Astrocyte (in vitro differentiated cells and primary cell): ENCODE results near the gene PEAR1. TPM values are rescaled to one million over a fixed set of nuclear protein-coding genes. Genes with fewer than 3 reads are reported as not detected.

Experiments
- DNase-seq: peaks from one replicate; pipeline ENCODE4 v3.0.0-alpha.2; 2010; ENCODE audit warnings: low read depth
- FAIRE-seq: peaks from 2 replicates; lab custom pipeline; 2011; peaks lifted over from hg19 to GRCh38; lab: Jason Lieb, UNC
- H2AFZ ChIP-seq: 2 replicates; pipeline ENCODE4 v1.6.0; 2012; ENCODE audit warnings: low read depth, low read length, inconsistent platforms
- H3K27ac ChIP-seq: 2 replicates; pipeline ENCODE4 v1.5.1; 2011; ENCODE audit warnings: low read depth, low read length, inconsistent platforms
- H3K27me3 ChIP-seq: 2 replicates; pipeline ENCODE4 v1.6.0; 2011; ENCODE audit warnings: low read length, inconsistent platforms; ENCODE audit not compliant: insufficient read depth
- H3K36me3 ChIP-seq: 2 replicates; pipeline ENCODE4 v1.5.1; 2011; ENCODE audit warnings: low read length, inconsistent platforms; ENCODE audit not compliant: insufficient read depth
- H3K4me1 ChIP-seq: 2 replicates; pipeline ENCODE4 v1.5.1; 2011; ENCODE audit warnings: low read length, inconsistent platforms; ENCODE audit not compliant: insufficient read depth
- H3K4me2 ChIP-seq: 2 replicates; pipeline ENCODE4 v1.6.0; 2012; ENCODE audit warnings: low read length, inconsistent platforms
- H3K4me3 ChIP-seq: 2 replicates; pipeline ENCODE4 v1.5.1; 2011; ENCODE audit warnings: low read depth, mild to moderate bottlenecking, low read length, inconsistent platforms; ENCODE audit not compliant: insufficient read depth
- H3K79me2 ChIP-seq: 2 replicates; pipeline ENCODE4 v1.6.0; 2012; ENCODE audit warnings: mild to moderate bottlenecking, low read length, inconsistent platforms; ENCODE audit not compliant: insufficient read depth
- H3K9ac ChIP-seq: 2 replicates; pipeline ENCODE4 v1.6.0; 2012; ENCODE audit warnings: mild to moderate bottlenecking, low read length, inconsistent platforms
- H3K9me3 ChIP-seq: 2 replicates; pipeline ENCODE4 v1.5.1; 2012; ENCODE audit warnings: low read depth, mild to moderate bottlenecking, low read length, inconsistent platforms; ENCODE audit not compliant: insufficient read depth
- H4K20me1 ChIP-seq: 2 replicates; pipeline ENCODE4 v1.6.0; 2012; ENCODE audit warnings: low read length, inconsistent platforms; ENCODE audit not compliant: insufficient read depth
- H3K27ac Mint-ChIP-seq: one replicate; pipeline ENCODE4 v1.8.0; 2021; ENCODE audit warnings: mild to moderate bottlenecking, mixed read lengths; ENCODE audit not compliant: unreplicated experiment
- H3K27me3 Mint-ChIP-seq: one replicate; pipeline ENCODE4 v1.8.0; 2021; ENCODE audit warnings: low read depth, mixed read lengths; ENCODE audit not compliant: unreplicated experiment
- H3K36me3 Mint-ChIP-seq: one replicate; pipeline ENCODE4 v1.8.0; 2021; ENCODE audit warnings: low read depth, mixed read lengths; ENCODE audit not compliant: unreplicated experiment
- H3K4me1 Mint-ChIP-seq: one replicate; pipeline ENCODE4 v1.8.0; 2021; ENCODE audit warnings: low read depth, mixed read lengths; ENCODE audit not compliant: unreplicated experiment
- H3K4me3 Mint-ChIP-seq: one replicate; pipeline ENCODE4 v1.8.0; 2021; ENCODE audit warnings: mild to moderate bottlenecking, moderate library complexity, mixed read lengths; ENCODE audit not compliant: unreplicated experiment
- H3K9me3 Mint-ChIP-seq: one replicate; pipeline ENCODE4 v1.8.0; 2021; ENCODE audit warnings: mild to moderate bottlenecking, mixed read lengths; ENCODE audit not compliant: unreplicated experiment
- CTCF ChIP-seq: IDR thresholded peaks from 2 replicates; pipeline ENCODE4 v1.5.1; 2011; ENCODE audit warnings: low read depth, mild to moderate bottlenecking, inconsistent platforms, low read length, moderate library complexity; ENCODE audit not compliant: insufficient read depth
- EZH2 ChIP-seq: IDR thresholded peaks from 2 replicates; pipeline ENCODE4 v1.6.1; 2012; ENCODE audit warnings: mild to moderate bottlenecking, low read length, inconsistent platforms; ENCODE audit not compliant: insufficient read depth
- total RNA-seq: library from RNA; stranded (reverse); gene quantifications from 2 replicates; pipeline ENCODE4 v1.2.1, GENCODE V29; 2021

Gene PEAR1
- total RNA-seq, 1 donor from 2014 or later: 17.3 TPM

DNA sequence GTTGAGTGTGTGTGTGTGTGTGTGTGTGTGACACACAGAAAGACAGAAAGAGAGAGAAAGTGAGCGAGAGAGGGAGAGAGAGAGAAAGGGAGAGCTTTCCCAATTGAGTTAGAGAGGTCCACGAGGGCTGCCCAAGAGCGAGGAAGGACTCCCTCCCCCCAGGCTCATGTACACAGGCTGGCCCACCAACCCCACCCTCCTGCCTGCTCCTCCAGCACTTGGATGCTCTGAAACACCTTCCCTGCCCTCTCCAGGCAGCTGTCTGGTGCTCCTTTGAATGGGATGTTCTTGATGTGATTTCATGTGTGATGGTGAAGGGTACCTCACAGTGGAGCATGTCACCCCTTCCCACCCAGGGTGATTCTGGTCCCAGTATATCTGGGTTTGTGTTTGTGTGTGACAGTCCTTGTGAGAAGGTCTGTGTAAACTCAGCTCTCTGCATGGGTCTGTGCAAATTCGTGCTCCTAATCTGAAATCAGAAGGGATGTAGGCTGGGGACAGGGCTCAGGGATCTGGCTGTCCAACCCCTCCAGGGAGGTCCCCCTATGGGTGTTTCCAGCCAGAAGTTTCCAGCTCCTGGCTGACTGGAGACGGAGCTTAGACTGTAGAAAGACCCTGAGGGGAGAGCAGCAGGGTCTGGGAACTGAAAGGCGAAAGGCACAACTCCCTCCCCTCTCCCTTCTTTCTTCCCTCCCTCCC is 6.8 kb upstream of the PEAR1 start:
- DNase-seq: no peak

GRCh38 chr1:156887317-156887716 is 6.2 kb upstream of the PEAR1 start:
- TF ChIP-seq EZH2 (no peak), CTCF (no peak)
- H3K79me2 ChIP-seq: no peaks in the 10 kb centered on the region
- H3K27ac ChIP-seq: no peak overlapping the region
- H3K4me3 Mint-ChIP-seq: no peak overlapping the region
- no peak overlapping the region for H2AFZ ChIP-seq
- FAIRE-seq: no peak
- peaks cover 22% of the 10 kb centered on the region for H3K27me3 ChIP-seq
- no peaks in the 10 kb centered on the region for H3K9me3 ChIP-seq
- H3K9ac ChIP-seq: no peak overlapping the region
- no peaks in the 10 kb centered on the region for H3K9me3 Mint-ChIP-seq
- peaks cover 7% of the 10 kb centered on the region for H3K4me1 Mint-ChIP-seq
- H3K4me3 ChIP-seq: no peak overlapping the region
- no peaks in the 10 kb centered on the region for H3K36me3 ChIP-seq
- no peaks in the 10 kb centered on the region for H3K36me3 Mint-ChIP-seq
- no peak for DNase-seq
- H3K27ac Mint-ChIP-seq: no peak overlapping the region
- peaks cover 80% of the 10 kb centered on the region for H3K27me3 Mint-ChIP-seq
- H3K4me2 ChIP-seq: no peak overlapping the region
- no peaks in the 10 kb centered on the region for H4K20me1 ChIP-seq
- H3K4me1 ChIP-seq: no peaks in the 10 kb centered on the region

More for the DNA sequence above, 6.8 kb upstream of the PEAR1 start:
- Mint-ChIP-seq H3K9me3 (no peaks in the 10 kb centered on the region), H3K27me3 (peaks cover 84% of the 10 kb centered on the region), H3K4me3 (no peak overlapping the region), H3K36me3 (no peaks in the 10 kb centered on the region), H3K27ac (no peak overlapping the region), H3K4me1 (peaks cover 7% of the 10 kb centered on the region)
- Histone ChIP-seq H3K36me3 (no peaks in the 10 kb centered on the region), H3K4me1 (no peaks in the 10 kb centered on the region), H2AFZ (no peak overlapping the region), H3K9ac (no peak overlapping the region), H3K27ac (no peak overlapping the region), H3K27me3 (peaks cover 28% of the 10 kb centered on the region), H4K20me1 (no peaks in the 10 kb centered on the region), H3K9me3 (no peaks in the 10 kb centered on the region), H3K79me2 (no peaks in the 10 kb centered on the region), H3K4me3 (no peak overlapping the region), H3K4me2 (no peak overlapping the region)
- no peak for FAIRE-seq
- TF ChIP-seq EZH2: no peak
- no peak for TF ChIP-seq CTCF

- peaks cover 76% of the 10 kb centered on the region for H3K27me3 Mint-ChIP-seq
- Histone ChIP-seq H3K27me3 (peaks cover 21% of the 10 kb centered on the region), H3K27ac (no peak overlapping the region)
These were observed 5.8 kb upstream of the PEAR1 start for GRCh38 chr1:156887734-156888133.

More at GRCh38 chr1:156887734-156888133, 5.8 kb upstream of the PEAR1 start:
- peaks cover 7% of the 10 kb centered on the region for H3K4me1 Mint-ChIP-seq
- H3K79me2 ChIP-seq: no peaks in the 10 kb centered on the region
- TF ChIP-seq CTCF: no peak
- DNase-seq: no peak
- no peaks in the 10 kb centered on the region for H4K20me1 ChIP-seq
- no peaks in the 10 kb centered on the region for H3K36me3 Mint-ChIP-seq
- H2AFZ ChIP-seq: no peak overlapping the region
- H3K36me3 ChIP-seq: no peaks in the 10 kb centered on the region
- H3K4me3 Mint-ChIP-seq: no peak overlapping the region
- FAIRE-seq: no peak
- H3K27ac Mint-ChIP-seq: no peak overlapping the region
- H3K4me1 ChIP-seq: peaks cover 2% of the 10 kb centered on the region
- H3K4me2 ChIP-seq: no peak overlapping the region
- no peak overlapping the region for H3K9ac ChIP-seq
- H3K9me3 ChIP-seq: no peaks in the 10 kb centered on the region
- H3K9me3 Mint-ChIP-seq: no peaks in the 10 kb centered on the region
- H3K4me3 ChIP-seq: no peak overlapping the region
